CD4-positive, alpha-beta T cell treated with Interleukin-6 at 100 ng/mL for 8 hours (primary cell): Measurements from ENCODE around the gene COPZ2.
"Not testable (repeated sequence)": the region's sequence is repeated elsewhere in the genome, so short reads cannot be mapped to it uniquely, and the experiment has no call there.

Experiments used
- DNase-seq: peaks from one replicate; pipeline ENCODE4 v3.0.0-alpha.2; 2020; ENCODE audit warnings: mixed read lengths, low spot score

Gene COPZ2

DNA sequence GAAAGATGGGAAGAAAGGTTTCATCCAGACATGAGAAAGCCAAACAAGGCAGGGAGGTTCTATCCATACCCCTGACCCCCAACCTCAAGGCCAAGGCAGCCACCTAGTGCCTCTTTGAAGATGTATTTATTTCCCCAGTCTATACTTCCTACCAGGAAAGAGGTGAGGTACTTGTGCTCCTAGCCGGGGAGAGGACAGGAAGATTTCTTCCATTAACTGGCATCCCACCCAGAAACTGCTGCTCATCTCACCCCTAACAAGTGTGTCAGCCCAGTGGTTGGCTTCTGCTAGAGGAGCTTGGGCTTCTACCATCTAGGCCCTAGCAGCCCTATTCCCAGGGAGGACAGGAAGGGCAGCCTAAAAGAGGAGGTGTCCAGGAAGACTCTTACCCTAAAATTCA, 8.9 kb downstream of the COPZ2 start:
- DNase-seq, result no peak

GRCh38 chr17:48027322-48027981, 10.1 kb downstream of the COPZ2 start:
- DNase-seq, result no peak

DNA sequence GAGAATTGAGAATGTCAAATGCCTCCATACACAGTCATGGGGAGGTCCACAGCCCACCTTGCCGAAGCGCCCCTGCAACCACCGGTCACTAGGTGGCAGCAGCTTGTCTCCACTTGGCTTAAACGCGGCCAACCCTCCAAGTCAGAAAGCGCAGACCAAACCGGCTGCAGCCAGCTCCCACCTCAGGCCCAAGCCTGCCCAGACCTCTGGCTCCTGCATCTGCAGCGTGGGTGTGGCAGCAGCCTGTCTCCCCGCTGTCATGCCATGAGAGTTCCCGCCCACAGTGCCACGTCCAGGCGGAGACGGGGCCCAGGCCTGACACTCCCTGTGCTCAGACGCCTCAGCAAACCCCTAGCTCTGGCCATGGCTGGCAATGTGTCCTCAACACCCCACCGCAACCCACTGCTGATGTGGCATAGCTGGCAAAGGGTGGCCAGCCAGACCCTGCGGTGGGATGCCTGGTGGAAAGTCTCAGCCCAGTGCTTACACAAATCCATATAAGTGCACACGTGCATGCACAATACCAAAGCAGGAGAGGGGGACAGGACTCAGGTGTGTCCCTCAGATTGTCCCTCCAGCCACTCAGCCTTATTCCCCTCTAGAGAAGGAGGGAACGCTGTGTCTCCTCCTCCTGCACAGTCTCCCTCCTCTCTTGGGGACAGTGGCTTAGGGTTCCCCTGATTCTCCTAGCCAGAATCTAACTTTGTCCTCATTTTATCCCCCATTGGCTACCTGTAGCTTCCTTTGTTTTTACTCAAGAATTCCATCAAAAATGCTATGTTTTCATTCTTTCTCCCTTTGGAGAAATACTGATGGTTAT, 10.9 kb downstream of the COPZ2 start:
- DNase-seq, result peak; percentile 62

DNA sequence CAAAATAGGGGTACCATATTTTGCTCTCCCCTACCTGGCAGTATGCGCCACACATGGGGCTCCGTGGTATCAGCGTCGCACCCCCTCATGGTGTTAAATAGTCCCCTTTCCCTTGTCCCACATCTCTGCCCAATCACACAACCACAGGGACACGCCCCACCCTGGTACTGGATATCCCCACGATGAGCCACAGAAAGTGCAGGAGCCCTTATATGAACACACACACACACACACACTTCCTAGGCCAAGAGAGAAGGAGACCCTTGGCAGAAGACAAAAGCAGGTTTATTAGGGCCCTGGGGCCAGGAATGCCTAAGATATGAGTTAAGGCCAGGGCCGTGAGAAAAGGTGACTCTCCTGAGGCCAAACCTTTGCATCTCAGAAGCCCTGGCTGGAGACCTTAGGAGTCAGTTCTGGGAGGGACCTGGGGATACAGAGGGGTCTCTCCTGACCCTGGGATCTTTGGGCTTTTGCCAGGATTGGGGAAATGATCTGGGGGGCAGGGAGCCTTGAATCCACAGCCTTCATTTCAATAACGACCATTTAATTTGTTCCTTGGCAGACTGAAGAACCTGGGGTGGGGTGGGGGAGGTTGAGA, 11.6 kb downstream of the COPZ2 start:
- no peak for DNase-seq

DNA sequence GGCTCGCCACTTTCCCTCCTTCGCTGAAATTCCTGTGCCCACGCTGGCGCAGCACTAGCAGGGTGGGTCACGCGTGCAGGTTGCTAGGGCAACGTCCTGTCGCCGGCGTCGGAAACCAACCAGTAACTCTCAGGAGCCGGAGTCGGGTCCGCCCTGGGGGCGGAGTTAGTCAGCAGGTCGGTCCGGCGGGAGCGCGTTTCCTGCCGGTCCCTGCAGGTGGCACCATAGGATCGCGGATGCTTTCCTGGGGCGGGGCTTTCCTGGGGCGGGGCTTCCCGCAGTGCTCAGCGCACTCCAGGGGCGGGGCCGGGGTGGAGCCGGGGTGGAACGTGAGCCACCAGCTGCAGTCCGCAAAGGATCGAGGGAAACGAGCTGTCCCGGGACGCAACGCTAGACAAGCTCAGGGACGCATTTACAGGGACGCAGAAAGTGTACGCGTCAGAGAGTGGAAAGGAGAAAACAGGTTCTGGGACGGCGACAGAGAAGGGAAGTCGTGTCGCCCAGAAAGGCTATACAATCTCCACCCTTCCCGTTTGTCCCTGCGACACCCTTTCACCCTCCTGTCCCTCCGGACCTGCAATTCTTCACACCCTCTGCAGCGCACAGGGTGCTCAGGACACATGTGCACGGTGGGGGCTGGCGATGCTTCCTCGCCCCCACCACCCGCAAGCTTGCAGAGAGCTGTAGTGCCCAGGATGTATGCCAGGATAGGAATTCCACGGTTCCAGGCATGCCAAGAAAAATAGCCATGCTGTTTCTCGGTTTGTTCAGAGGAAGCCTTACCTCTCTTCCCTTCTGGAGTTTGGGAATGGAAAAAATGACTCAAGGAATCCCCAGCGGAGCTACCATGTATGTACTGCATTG, 12.3 kb downstream of the COPZ2 start:
- DNase-seq, result peak; percentile 97

DNA sequence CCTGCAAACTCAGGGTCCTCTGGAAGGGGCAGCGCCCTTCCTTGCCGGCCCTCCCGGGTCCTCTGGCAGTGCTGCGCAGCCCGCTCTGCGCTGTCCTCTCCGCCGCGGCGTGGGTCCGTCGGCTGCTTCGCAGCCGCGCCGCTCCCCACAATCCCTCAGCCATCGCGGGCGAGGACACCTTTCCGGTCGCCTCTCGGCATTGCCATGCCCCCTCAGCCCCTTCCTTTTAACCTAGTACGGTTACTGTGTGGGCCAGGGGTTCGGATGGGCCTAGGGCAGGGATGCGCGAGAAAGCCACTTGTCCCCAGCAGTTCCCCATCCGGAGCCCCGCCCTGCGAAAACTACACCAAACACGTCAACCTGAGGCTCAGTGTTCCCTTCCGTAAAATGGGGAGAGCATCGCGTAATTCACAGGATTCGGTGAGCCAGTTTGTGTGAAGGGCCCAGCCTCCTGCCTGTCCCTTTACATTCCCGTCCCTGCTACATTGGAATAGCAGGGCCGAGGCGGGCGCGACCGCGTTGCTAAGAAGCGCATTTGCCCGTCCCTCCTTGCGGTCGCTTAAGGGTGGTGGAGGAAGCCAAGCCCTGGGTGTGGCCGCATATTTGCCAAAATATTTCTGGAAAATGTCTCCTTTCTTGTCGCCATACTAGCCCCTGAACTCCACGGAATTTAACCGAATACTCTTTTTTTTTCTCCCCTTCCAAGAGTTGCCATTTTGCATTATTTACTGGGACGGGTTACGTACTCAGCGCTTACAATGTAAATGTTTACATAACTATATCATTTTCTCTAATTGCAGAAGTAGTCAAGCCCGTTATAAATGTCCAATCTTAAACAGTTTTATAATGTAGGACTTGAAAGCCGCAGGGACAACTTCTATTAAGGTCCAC, 13.2 kb downstream of the COPZ2 start:
- DNase-seq, result peak; percentile 30

DNA sequence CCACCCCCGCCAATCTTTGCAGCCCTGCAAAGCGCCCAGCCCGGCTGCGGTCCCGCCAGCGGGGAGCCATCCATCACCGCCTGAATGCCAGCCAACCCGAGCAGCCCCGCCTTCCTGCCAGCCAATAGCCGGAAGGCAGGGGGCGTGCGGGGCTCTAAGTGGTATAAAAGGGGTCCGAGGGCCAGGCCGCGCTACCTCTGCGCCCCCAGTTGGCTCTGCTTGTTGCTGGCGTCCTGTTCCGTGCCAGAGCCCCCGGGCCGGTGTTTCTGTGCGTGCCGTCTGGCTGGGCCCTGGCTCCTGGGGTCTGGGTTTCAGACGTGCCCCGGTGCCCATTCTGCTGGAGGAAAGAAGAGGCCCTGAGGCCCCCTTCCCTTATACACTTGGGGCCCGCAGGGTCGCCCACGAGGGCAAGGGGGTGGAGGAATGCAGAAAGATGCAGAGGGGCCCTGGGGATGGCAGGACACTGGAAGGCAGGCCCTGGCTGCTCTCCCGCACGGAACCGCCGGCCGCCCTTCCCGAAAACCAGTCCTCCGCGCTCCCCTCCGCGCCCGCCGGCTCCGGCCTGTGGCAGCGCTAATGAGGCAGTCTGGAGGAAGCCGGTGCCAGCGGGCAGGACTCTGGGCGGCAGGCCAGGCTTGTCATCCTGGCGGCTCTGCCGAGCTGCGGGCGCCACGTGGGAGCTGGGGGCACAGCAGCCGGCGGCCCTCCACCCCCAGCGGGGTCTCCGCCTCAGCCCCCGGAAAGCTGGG, 14.0 kb downstream of the COPZ2 start:
- DNase-seq, result peak; percentile 21

DNA sequence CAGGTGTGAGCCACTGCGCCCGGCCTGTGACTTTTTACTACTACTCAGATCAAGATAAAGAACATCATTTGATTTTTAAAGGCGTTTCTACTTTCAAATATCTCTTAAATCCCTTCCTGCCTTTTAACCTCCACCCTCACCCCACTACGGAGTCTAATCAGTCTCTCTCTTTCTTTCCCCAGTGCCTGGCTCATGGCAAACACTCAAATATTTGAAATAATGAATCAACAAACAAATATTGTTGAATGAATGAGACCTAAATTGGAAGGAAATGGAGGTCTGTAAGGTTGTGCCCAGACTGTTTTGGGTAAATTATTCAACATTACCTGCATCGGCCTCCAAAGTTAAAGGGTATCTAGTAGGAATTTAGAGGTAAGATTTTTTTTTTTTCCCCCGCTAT, 14.7 kb downstream of the COPZ2 start:
- no peak for DNase-seq

DNA sequence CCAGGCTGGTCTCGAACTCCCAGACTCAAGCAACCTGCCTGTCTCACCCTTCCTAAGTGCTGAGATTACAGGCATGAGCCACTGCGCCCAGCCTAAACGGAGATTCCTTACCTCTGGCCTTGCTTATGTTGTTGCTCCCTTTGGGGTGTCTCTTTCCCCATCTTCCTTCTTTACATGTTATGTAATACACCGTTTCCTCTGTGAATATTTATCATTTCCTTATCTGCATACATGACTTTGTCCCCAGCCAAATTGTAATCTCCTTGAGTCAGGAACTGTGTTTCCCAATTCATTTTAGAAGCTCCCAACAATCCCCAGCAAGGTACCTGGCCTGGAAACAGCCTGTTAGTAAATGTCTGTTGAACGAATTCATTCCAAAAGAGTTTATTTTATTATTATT, 15.7 kb downstream of the COPZ2 start:
- DNase-seq, result no peak

- not testable (repeated sequence) for DNase-seq
Measured at GRCh38 chr17:48017817-48018158, 19.8 kb downstream of the COPZ2 start.

- no peak for DNase-seq
Measured at GRCh38 chr17:48016112-48016511, 21.5 kb downstream of the COPZ2 start.

GRCh38 chr17:48014595-48015111, 22.9 kb downstream of the COPZ2 start:
- no peak for DNase-seq

- DNase-seq, result no peak
Measured at GRCh38 chr17:48013876-48014594, 23.6 kb downstream of the COPZ2 start.

GRCh38 chr17:48012654-48013053, 24.9 kb downstream of the COPZ2 start:
- no peak for DNase-seq

GRCh38 chr17:48012151-48012520, 25.5 kb downstream of the COPZ2 start:
- DNase-seq, result peak; percentile 56

DNA sequence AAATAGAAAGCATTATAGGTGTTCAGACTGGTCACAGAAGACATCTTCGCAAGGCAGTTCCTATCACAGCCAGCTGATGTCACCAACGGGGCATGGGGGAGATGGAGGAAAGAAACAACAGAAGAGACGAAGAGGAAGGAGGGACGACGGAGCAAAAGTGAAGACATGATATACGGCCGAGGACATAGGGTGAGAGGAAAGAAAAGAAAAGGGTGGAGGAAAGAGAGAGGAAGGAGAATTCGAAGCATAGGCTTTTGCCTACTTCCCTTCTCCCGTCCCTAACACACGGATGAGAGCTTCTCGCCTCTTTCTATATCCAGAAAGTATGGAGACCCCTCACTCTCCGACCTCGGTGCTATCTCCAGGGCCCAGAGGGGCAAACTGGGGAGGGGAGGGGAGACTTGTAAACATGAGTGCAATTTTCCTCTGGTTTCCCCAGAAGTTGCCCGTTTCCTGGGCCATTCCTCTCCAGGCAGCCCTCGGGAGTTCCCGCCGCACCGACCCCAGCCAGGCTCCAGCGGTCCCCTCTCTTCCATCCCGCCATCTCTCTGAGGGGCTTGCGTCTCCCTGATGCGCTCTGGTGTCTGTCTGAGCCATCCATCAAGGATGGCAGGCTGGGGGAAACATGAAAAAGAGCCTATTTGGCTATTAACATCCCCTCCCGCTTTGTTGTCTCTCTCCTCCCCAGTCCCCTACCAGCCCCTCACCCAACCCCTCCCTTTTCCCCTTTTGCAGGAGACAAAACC, 26.0 kb downstream of the COPZ2 start:
- peak; percentile 37 for DNase-seq

DNA sequence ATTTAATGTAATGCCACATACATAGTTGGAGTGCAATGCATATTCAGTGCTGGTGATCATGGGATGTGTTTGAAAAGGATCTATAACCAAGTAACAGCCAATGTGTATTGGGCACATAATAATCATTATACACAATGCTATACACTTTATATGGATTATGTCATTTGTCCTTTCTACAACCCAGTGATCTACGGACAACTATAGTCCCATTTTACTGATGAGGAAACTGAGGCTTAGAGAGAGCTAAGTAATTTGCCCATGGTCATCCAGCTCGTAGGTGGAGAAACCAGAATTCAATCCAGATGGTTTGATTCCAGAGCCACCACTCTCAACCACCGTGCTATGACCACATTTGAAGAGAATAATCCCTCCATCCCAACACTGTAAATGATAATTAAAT, 27.4 kb downstream of the COPZ2 start:
- DNase-seq, result no peak

DNA sequence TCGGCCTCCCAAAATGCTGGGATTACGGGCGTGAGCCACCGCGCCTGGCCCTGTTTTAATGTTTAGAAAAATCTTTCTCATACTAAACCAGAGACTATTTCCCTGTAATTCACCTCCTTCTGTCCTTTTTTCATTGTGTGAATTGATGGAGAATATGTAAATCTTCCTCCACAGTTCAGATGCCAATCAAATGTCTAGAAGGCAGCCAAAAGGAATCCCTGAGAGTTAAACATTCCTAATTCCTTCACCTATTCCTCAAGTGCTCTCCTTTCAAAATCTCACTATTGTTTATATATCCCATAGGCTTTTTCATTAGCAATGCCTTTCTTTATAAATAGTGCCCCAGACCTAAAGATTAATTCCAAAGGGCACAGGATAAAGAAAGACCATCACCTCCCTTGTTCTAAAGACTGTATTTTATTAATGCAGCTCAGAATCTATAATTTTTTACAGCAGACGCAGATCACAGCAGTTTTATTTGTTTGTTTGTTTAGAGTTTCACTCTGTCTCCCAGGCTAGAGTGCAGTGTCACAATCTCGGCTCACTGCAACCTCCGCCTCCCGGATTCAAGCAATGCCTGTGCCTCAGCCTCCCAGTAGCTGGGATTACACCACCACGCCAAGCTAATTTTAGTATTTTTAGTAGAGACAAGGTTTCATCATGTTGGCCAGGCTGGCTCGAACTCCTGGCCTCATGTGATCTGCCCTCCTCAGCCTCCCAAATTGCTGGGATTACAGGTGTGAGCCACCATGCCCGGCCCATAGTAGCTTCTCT, 30.5 kb downstream of the COPZ2 start:
- DNase-seq, result no peak
